OCI-LY7 (cell line): Measurements from ENCODE around the gene RAD50.

Source experiments
- CTCF ChIP-seq: fragments of 200-600 bp; sonication (generic); conservative IDR thresholded peaks from 2 replicates; pipeline ENCODE4 v1.5.1; 2014; ENCODE audit warnings: mild to moderate bottlenecking, antibody characterized with exemption, low read length, moderate library complexity, mixed read lengths
- EZH2phosphoT487 ChIP-seq: fragments of 200-600 bp; sonication (generic); IDR thresholded peaks from 2 replicates; pipeline ENCODE4 v1.6.1; 2018; ENCODE audit warnings: low read depth, borderline replicate concordance, mild to moderate bottlenecking, mixed run types, antibody characterized with exemption, low read length, moderate library complexity, mixed read lengths

GRCh38 chr5:132526974-132527564 lies 29.7 kb upstream of the RAD50 start:
- TF ChIP-seq CTCF (peak; percentile 39; the same call in 1 of the 2 replicates), EZH2phosphoT487 (no peak)
